ENCODE results near the gene SKI. TPM values are rescaled to one million over a fixed set of nuclear protein-coding genes. Genes with fewer than 3 reads are reported as not detected.

SKI gene
- total and polyA plus RNA-seq, 10 of the 15 experiments (the other 5 are each of a cell fraction or from before 2014, with no cell fraction given) = 0.03 to 14.9 (median 0.96) TPM

- H3K4me3 ChIP-seq = no peak overlapping the region
- SMC1A ChIA-PET (ENCODE audit: uncharacterized antibody, unreplicated experiment) = no interaction called here
- no peaks in the 10 kb centered on the region for H3K79me2 ChIP-seq (ENCODE audit: control insufficient read depth, insufficient read depth, low read length)
- no peak for ATAC-seq
- no peak for DNase-seq (ENCODE audit: low read depth, low spot score)
- H3K9me3 ChIP-seq (replicated peaks; ENCODE audit: control insufficient read depth, insufficient read depth, low read length) = no peaks in the 10 kb centered on the region
- BruUV-seq (replicated peaks) = no TSS peak
- CTCF ChIA-PET = no interaction called here
- POLR2A ChIA-PET = no interaction called here
- in situ Hi-C loops (cut with MboI) (no loop called here), intact Hi-C loops (cut with micrococcal nuclease; ENCODE audit: unreplicated experiment) (no loop called here)
- RAD21 ChIA-PET (ENCODE audit: unreplicated experiment) = no interaction called here
- WGBS (ENCODE audit: insufficient coverage, insufficient replicate concordance, low lambda C conversion rate, missing lambda C conversion rate) = 95% methylated on average over 33 of the region's 33 CpGs
- no peaks in the 10 kb centered on the region for H4K20me1 ChIP-seq (ENCODE audit: control insufficient read depth, insufficient read depth)
- no peak overlapping the region for H3K9ac ChIP-seq (ENCODE audit: control insufficient read depth, insufficient read depth, low read length)
- no peaks in the 10 kb centered on the region for H3K4me1 ChIP-seq (ENCODE audit: control insufficient read depth, insufficient read depth, low read length)
- no peak overlapping the region for H2AFZ ChIP-seq (ENCODE audit: control insufficient read depth, low read depth, low read length)
- no peaks in the 10 kb centered on the region for H3K27me3 ChIP-seq (replicated peaks in 1 of 2; ENCODE audit: control insufficient read depth in 2 of 2, insufficient read depth in 2 of 2, low read length in 1 of 2)
- no peaks in the 10 kb centered on the region for H3K36me3 ChIP-seq (ENCODE audit: control insufficient read depth in 2 of 2, insufficient read depth in 2 of 2, low read length in 1 of 2)
- H3K4me2 ChIP-seq (ENCODE audit: control insufficient read depth, insufficient read depth) = no peak overlapping the region
- no peak for FAIRE-seq
- H3K27ac ChIP-seq (ENCODE audit: control insufficient read depth, insufficient read depth) = no peak overlapping the region
- no peak for TF ChIP-seq MYC (IDR thresholded peaks at IDR 0.05; ENCODE audit: insufficient read depth, insufficient read length, insufficient replicate concordance, low read length, severe bottlenecking)
- TF ChIP-seq SMAD5 (IDR thresholded peaks at IDR 0.05; ENCODE audit: low read depth) = no peak
- TF ChIP-seq IKZF1 (conservative IDR thresholded peaks at IDR 0.05) = no peak
- TF ChIP-seq RB1 (IDR thresholded peaks at IDR 0.05; ENCODE audit: borderline replicate concordance) = no peak
- no peak for TF ChIP-seq MEF2A (IDR thresholded peaks at IDR 0.05; ENCODE audit: insufficient read depth, low read depth, low read length)
- TF ChIP-seq PBX3 (IDR thresholded peaks at IDR 0.05; ENCODE audit: insufficient replicate concordance, low read depth, low read length) = no peak
- TF ChIP-seq BCLAF1 (IDR thresholded peaks at IDR 0.05) = no peak
- no peak for TF ChIP-seq GABPA (IDR thresholded peaks at IDR 0.05; ENCODE audit: low read depth)
- no peak for TF ChIP-seq RAD51 (IDR thresholded peaks at IDR 0.05)
- no peak for TF ChIP-seq NBN (IDR thresholded peaks at IDR 0.05)
- TF ChIP-seq E2F4 (IDR thresholded peaks at IDR 0.05; ENCODE audit: low read depth, low read length) = no peak
- no peak for TF ChIP-seq REST (IDR thresholded peaks at IDR 0.05; ENCODE audit: low read depth, low read length)
- no peak for TF ChIP-seq NR2C2 (IDR thresholded peaks at IDR 0.05; ENCODE audit: borderline replicate concordance, control insufficient read depth, insufficient read length, low read depth)
- no peak for TF ChIP-seq MAX (IDR thresholded peaks at IDR 0.05; ENCODE audit: low read depth, low read length)
Measured at GRCh38 chr1:2184934-2185333, 43.2 kb upstream of the SKI start.
